BE2C (cell line): ENCODE results near the gene CADM2.

Experiments
- DNase-seq: peaks from one replicate; pipeline ENCODE4 v3.0.0-alpha.2; 2020
- H3K27me3 ChIP-seq: fragments of 250-450 bp; sonication (Bioruptor Pico); 2 replicates; pipeline ENCODE4 v1.5.1; 2020; ENCODE audit warnings: mild to moderate bottlenecking
- H3K36me3 ChIP-seq: fragments of 250-450 bp; sonication (Bioruptor Pico); 2 replicates; pipeline ENCODE4 v1.5.1; 2020; ENCODE audit warnings: mild to moderate bottlenecking
- H3K4me1 ChIP-seq: fragments of 250-450 bp; sonication (Bioruptor Pico); 2 replicates; pipeline ENCODE4 v1.5.1; 2020
- H3K4me3 ChIP-seq: 2 replicates; pipeline ENCODE4 v1.5.1; 2011; ENCODE audit warnings: low read depth, low read length
- H3K9me3 ChIP-seq: fragments of 250-450 bp; sonication (Bioruptor Pico); 2 replicates; pipeline ENCODE4 v1.5.1; 2020
- TF ChIP-seq, protein P1 (sequence below): IDR thresholded peaks from 2 replicates; pipeline ENCODE4 v1.5.1; 2012; ENCODE audit warnings: mild to moderate bottlenecking, low read depth, low read length

The CADM2 gene

DNA sequence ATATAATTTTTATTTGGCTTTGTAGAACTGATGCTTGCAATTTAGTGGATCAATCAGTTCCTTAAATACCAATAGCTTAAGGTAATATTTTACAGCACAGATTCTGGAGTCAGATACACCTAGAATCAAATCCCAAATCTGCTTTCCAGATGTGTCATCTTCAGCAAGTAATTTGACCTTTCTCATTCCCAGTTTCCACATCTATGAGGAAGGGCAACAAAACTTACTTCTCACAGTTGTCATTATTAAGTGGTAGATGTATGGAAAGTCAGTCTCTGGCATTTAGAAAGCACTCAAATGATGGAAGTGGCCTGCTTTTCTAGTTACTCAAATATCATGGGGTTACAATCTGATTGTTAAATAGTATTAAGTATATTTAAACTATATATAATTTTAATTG, 767.0 kb downstream of the CADM2 start:
- TF ChIP-seq, protein P1, sequence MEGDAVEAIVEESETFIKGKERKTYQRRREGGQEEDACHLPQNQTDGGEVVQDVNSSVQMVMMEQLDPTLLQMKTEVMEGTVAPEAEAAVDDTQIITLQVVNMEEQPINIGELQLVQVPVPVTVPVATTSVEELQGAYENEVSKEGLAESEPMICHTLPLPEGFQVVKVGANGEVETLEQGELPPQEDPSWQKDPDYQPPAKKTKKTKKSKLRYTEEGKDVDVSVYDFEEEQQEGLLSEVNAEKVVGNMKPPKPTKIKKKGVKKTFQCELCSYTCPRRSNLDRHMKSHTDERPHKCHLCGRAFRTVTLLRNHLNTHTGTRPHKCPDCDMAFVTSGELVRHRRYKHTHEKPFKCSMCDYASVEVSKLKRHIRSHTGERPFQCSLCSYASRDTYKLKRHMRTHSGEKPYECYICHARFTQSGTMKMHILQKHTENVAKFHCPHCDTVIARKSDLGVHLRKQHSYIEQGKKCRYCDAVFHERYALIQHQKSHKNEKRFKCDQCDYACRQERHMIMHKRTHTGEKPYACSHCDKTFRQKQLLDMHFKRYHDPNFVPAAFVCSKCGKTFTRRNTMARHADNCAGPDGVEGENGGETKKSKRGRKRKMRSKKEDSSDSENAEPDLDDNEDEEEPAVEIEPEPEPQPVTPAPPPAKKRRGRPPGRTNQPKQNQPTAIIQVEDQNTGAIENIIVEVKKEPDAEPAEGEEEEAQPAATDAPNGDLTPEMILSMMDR = no peak

GRCh38 chr3:85726241-85726640, 767.5 kb downstream of the CADM2 start:
- no peak overlapping the region for H3K4me3 ChIP-seq
- no peaks in the 10 kb centered on the region for H3K9me3 ChIP-seq
- DNase-seq = no peak
- TF ChIP-seq, protein P1 = no peak
- H3K27me3 ChIP-seq = no peaks in the 10 kb centered on the region
- peaks cover 5% of the 10 kb centered on the region for H3K4me1 ChIP-seq
- no peaks in the 10 kb centered on the region for H3K36me3 ChIP-seq

More for the DNA sequence above, 767.0 kb downstream of the CADM2 start:
- H3K4me1 ChIP-seq = peaks cover 5% of the 10 kb centered on the region
- DNase-seq = no peak
- H3K36me3 ChIP-seq = no peaks in the 10 kb centered on the region
- H3K9me3 ChIP-seq = no peaks in the 10 kb centered on the region
- H3K27me3 ChIP-seq = no peaks in the 10 kb centered on the region
- no peak overlapping the region for H3K4me3 ChIP-seq

DNA sequence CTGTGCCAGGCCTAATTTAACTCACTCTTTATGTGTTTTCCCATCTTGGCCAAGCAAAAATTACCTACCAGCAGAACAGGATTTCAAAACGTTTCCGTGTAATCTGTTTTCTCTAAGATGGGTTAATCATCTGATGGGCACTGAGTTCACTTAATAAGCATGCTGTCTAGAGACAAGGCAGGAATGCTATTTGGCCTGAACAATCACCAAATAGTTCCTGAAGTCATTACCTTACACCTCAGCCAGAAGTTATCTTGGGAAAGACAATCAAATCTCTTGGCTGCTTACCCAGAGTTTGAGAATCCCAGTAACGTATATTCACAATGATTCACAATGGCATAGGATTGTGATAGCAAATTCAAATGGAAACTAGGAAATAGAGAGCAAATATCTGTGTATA, 779.1 kb downstream of the CADM2 start:
- TF ChIP-seq, protein P1 = no peak
- Histone ChIP-seq H3K4me1 (no peaks in the 10 kb centered on the region), H3K4me3 (no peak overlapping the region), H3K36me3 (no peaks in the 10 kb centered on the region), H3K9me3 (no peaks in the 10 kb centered on the region), H3K27me3 (no peaks in the 10 kb centered on the region)
- DNase-seq = no peak

- no peaks in the 10 kb centered on the region for H3K9me3 ChIP-seq
- TF ChIP-seq, protein P1 = no peak
- DNase-seq = no peak
- no peaks in the 10 kb centered on the region for H3K4me1 ChIP-seq
- no peak overlapping the region for H3K4me3 ChIP-seq
- no peaks in the 10 kb centered on the region for H3K27me3 ChIP-seq
- no peaks in the 10 kb centered on the region for H3K36me3 ChIP-seq
Measured at GRCh38 chr3:85740561-85740960, 781.8 kb downstream of the CADM2 start.

DNA sequence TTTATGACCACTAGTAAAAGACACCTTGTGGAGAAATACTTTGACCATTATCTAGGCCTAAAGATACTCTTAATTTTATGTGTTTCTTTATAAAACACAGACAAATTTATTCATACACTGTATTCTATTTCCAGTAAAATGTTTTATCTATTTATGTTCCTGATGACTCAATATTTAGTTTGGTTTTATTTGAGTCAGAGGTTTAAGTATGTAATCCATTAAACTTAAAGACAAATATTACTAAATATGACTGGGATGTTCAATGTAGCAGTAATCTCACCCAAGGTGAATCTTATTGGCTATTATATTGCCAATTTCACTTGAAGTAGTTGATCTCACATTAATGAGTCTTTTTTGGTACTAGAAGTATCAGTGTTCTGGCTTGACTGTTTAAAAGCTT, 799.7 kb downstream of the CADM2 start:
- no peaks in the 10 kb centered on the region for H3K4me1 ChIP-seq
- TF ChIP-seq, protein P1 = no peak
- no peak for DNase-seq

GRCh38 chr3:85760342-85760741, 801.6 kb downstream of the CADM2 start:
- DNase-seq = no peak
- Histone ChIP-seq H3K9me3 (no peaks in the 10 kb centered on the region), H3K27me3 (no peaks in the 10 kb centered on the region), H3K4me1 (no peaks in the 10 kb centered on the region), H3K36me3 (no peaks in the 10 kb centered on the region), H3K4me3 (no peak overlapping the region)
- TF ChIP-seq, protein P1 = no peak

More for the DNA sequence above, 799.7 kb downstream of the CADM2 start:
- no peaks in the 10 kb centered on the region for H3K36me3 ChIP-seq
- no peaks in the 10 kb centered on the region for H3K27me3 ChIP-seq
- no peak overlapping the region for H3K4me3 ChIP-seq
- H3K9me3 ChIP-seq = no peaks in the 10 kb centered on the region
